Mammary epithelial cell (primary cell): ENCODE data around the gene MATK.

ENCODE experiments used
- EZH2 ChIP-seq: IDR thresholded peaks from 2 replicates; pipeline ENCODE4 v1.6.1; 2012; ENCODE audit warnings: low read length, inconsistent platforms, borderline replicate concordance
- TF ChIP-seq, protein P1 (sequence below), 2 donors: IDR thresholded peaks in 1 of 2; conservative IDR thresholded peaks in 1 of 2; 2 replicates each; pipeline ENCODE4 v1.5.1; 2011 to 2012; ENCODE audit warnings: inconsistent platforms in 2 of 2, low read length in 2 of 2, mild to moderate bottlenecking in 2 of 2, control low read depth in 1 of 2, low read depth in 1 of 2; ENCODE audit not compliant: insufficient read depth in 1 of 2; ENCODE audit errors: extremely low read depth in 1 of 2

DNA sequence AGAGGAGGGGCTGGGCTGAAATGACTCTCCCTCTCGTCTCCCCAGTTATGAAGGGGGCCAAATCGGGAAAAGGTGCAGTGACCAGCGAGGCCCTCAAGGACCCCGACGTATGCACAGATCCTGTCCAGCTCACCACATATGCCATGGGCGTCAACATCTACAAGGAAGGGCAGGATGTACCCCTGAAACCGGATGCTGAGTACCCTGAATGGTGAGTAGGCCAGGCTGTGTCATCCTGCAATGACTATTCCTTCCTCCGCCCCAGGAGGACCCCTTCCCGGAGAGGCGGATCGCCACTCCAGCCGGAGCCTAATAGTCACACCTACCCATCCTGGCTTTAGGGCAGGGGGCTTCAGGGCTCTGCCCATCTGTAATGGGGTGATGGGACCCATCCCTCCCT, 21.1 kb downstream of the MATK start:
- TF ChIP-seq, protein P1, sequence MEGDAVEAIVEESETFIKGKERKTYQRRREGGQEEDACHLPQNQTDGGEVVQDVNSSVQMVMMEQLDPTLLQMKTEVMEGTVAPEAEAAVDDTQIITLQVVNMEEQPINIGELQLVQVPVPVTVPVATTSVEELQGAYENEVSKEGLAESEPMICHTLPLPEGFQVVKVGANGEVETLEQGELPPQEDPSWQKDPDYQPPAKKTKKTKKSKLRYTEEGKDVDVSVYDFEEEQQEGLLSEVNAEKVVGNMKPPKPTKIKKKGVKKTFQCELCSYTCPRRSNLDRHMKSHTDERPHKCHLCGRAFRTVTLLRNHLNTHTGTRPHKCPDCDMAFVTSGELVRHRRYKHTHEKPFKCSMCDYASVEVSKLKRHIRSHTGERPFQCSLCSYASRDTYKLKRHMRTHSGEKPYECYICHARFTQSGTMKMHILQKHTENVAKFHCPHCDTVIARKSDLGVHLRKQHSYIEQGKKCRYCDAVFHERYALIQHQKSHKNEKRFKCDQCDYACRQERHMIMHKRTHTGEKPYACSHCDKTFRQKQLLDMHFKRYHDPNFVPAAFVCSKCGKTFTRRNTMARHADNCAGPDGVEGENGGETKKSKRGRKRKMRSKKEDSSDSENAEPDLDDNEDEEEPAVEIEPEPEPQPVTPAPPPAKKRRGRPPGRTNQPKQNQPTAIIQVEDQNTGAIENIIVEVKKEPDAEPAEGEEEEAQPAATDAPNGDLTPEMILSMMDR (conservative IDR thresholded peaks at IDR 0.05 in 1 of 2, IDR thresholded peaks at IDR 0.05 in 1 of 2; ENCODE audit: extremely low read depth in 1 of 2, insufficient read depth in 1 of 2, low read depth in 1 of 2, low read length in 2 of 2): no peak
- TF ChIP-seq EZH2: no peak
